Chondrocyte (in vitro differentiated cells): ENCODE measurements around the gene ZNF333. TPM values are rescaled to one million over a fixed set of nuclear protein-coding genes. Genes with fewer than 3 reads are reported as not detected.

Source experiments
- DNase-seq: peaks from one replicate; pipeline ENCODE4 v3.0.0; 2021; ENCODE audit warnings: mixed read lengths, low spot score
- H3K27ac Mint-ChIP-seq: one replicate; pipeline ENCODE4 v1.8.0; 2021; ENCODE audit warnings: mild to moderate bottlenecking, moderate library complexity, mixed read lengths; ENCODE audit not compliant: unreplicated experiment
- H3K27me3 Mint-ChIP-seq: 2 replicates; pipeline ENCODE4 v1.8.0; 2021; ENCODE audit warnings: low read depth, mixed read lengths
- H3K36me3 Mint-ChIP-seq: 2 replicates; pipeline ENCODE4 v1.8.0; 2021; ENCODE audit warnings: low read depth, mixed read lengths
- H3K4me1 Mint-ChIP-seq: 2 replicates; pipeline ENCODE4 v1.8.0; 2021; ENCODE audit warnings: low read depth, mild to moderate bottlenecking, mixed read lengths
- H3K4me3 Mint-ChIP-seq: one replicate; pipeline ENCODE4 v1.8.0; 2021; ENCODE audit warnings: mild to moderate bottlenecking, moderate library complexity, mixed read lengths; ENCODE audit not compliant: unreplicated experiment
- H3K9me3 Mint-ChIP-seq: 2 replicates; pipeline ENCODE4 v1.8.0; 2021; ENCODE audit warnings: low read depth, mixed read lengths
- total RNA-seq: library from RNA; stranded (reverse); gene quantifications from 3 replicates; pipeline ENCODE4 v1.2.1, GENCODE V29; 2021
- TF ChIP-seq, protein P1 (sequence below): fragments of 200-600 bp; sonication (generic); IDR thresholded peaks from 2 replicates; pipeline ENCODE4 v1.5.0; 2021; ENCODE audit warnings: antibody characterized with exemption, mild to moderate bottlenecking, moderate library complexity

The ZNF333 gene
- total RNA-seq, 1 donor from 2014 or later: 13.0 TPM

GRCh38 chr19:14704450-14704849 is 14.6 kb downstream of the ZNF333 start:
- H3K4me3 Mint-ChIP-seq: no peak overlapping the region
- H3K27ac Mint-ChIP-seq: no peak overlapping the region
- TF ChIP-seq, protein P1, sequence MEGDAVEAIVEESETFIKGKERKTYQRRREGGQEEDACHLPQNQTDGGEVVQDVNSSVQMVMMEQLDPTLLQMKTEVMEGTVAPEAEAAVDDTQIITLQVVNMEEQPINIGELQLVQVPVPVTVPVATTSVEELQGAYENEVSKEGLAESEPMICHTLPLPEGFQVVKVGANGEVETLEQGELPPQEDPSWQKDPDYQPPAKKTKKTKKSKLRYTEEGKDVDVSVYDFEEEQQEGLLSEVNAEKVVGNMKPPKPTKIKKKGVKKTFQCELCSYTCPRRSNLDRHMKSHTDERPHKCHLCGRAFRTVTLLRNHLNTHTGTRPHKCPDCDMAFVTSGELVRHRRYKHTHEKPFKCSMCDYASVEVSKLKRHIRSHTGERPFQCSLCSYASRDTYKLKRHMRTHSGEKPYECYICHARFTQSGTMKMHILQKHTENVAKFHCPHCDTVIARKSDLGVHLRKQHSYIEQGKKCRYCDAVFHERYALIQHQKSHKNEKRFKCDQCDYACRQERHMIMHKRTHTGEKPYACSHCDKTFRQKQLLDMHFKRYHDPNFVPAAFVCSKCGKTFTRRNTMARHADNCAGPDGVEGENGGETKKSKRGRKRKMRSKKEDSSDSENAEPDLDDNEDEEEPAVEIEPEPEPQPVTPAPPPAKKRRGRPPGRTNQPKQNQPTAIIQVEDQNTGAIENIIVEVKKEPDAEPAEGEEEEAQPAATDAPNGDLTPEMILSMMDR: no peak
- H3K36me3 Mint-ChIP-seq: peaks cover 66% of the 10 kb centered on the region
- DNase-seq: no peak
- H3K9me3 Mint-ChIP-seq: peaks cover 9% of the 10 kb centered on the region
- H3K4me1 Mint-ChIP-seq: no peaks in the 10 kb centered on the region
- no peaks in the 10 kb centered on the region for H3K27me3 Mint-ChIP-seq

DNA sequence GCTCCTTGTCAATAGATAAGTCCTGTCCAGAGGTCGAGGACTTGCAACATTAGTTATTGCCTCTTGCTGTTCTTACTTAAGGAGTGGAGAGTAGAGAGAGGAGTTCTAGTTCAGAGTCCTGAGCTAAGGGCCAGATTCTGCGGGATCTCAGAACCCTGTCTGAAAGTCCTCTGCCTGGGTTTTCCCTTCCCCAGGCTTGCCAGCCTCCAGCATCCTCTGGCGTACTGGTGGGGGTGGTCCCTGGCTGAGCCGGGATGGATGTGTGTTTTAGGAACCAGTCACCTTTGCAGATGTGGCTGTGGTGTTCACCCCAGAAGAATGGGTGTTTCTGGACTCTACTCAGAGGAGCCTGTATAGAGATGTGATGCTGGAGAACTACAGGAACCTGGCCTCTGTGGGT is 26.0 kb downstream of the ZNF333 start:
- Mint-ChIP-seq H3K27ac (no peak overlapping the region), H3K4me3 (no peak overlapping the region), H3K4me1 (no peaks in the 10 kb centered on the region), H3K36me3 (peaks cover 91% of the 10 kb centered on the region), H3K9me3 (peaks cover 84% of the 10 kb centered on the region), H3K27me3 (no peaks in the 10 kb centered on the region)
- TF ChIP-seq, protein P1: no peak
- DNase-seq: no peak

DNA sequence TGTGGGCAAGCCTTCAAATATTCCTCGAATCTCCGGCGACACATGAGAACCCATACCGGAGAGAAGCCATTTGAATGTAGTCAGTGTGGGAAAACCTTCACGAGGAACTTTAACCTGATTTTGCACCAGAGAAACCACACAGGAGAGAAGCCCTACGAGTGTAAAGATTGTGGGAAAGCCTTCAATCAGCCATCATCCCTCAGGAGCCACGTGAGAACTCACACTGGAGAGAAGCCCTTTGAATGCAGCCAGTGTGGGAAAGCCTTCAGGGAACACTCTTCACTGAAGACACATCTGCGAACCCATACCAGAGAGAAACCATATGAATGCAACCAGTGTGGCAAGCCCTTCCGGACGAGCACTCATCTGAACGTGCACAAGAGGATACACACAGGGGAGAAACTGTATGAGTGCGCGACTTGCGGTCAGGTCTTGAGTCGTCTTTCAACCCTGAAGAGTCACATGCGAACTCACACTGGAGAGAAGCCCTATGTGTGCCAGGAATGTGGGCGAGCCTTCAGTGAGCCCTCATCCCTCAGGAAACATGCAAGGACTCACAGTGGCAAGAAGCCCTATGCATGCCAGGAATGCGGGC is 28.8 kb downstream of the ZNF333 start:
- Mint-ChIP-seq H3K9me3 (peaks cover 88% of the 10 kb centered on the region), H3K4me3 (no peak overlapping the region), H3K36me3 (peaks cover 90% of the 10 kb centered on the region), H3K27me3 (no peaks in the 10 kb centered on the region), H3K27ac (no peak overlapping the region), H3K4me1 (no peaks in the 10 kb centered on the region)
- DNase-seq: no peak
- TF ChIP-seq, protein P1: no peak

- Mint-ChIP-seq H3K27me3 (no peaks in the 10 kb centered on the region), H3K4me1 (no peaks in the 10 kb centered on the region), H3K9me3 (peaks cover 87% of the 10 kb centered on the region), H3K36me3 (peaks cover 89% of the 10 kb centered on the region), H3K27ac (no peak overlapping the region), H3K4me3 (no peak overlapping the region)
- DNase-seq: no peak
- TF ChIP-seq, protein P1: no peak
These were observed 29.3 kb downstream of the ZNF333 start for GRCh38 chr19:14719162-14719561.

GRCh38 chr19:14722127-14722526 is 32.3 kb downstream of the ZNF333 start:
- Mint-ChIP-seq H3K9me3 (peaks cover 78% of the 10 kb centered on the region), H3K27ac (no peak overlapping the region), H3K4me1 (no peaks in the 10 kb centered on the region), H3K36me3 (peaks cover 71% of the 10 kb centered on the region), H3K27me3 (no peaks in the 10 kb centered on the region), H3K4me3 (no peak overlapping the region)
- TF ChIP-seq, protein P1: no peak
- DNase-seq: no peak
